Peyer's patch (tissue), 4 donors: Measurements from ENCODE around the gene HRH2. TPM values are rescaled to one million over a fixed set of nuclear protein-coding genes. Genes with fewer than 3 reads are reported as not detected.

Source experiments
- DNase-seq, 3 donors: peaks; one replicate each; pipeline ENCODE4 v3.0.0-alpha.2; 2017 to 2019
- H3K27ac ChIP-seq, 4 donors: fragments of 200-600 bp; sonication (generic); one replicate each; pipeline ENCODE4 v1.5.1; 2016 to 2019
- H3K27me3 ChIP-seq, 2 donors: fragments of 200-600 bp; sonication (generic); one replicate each; pipeline ENCODE4 v1.5.1; 2019
- H3K36me3 ChIP-seq, 3 donors: fragments of 200-600 bp; sonication (generic); one replicate each; pipeline ENCODE4 v1.5.1; 2016 to 2019
- H3K4me1 ChIP-seq, 4 donors: fragments of 200-600 bp; sonication (generic); one replicate each; pipeline ENCODE4 v1.5.1; 2016 to 2019
- H3K4me3 ChIP-seq, 4 donors: fragments of 200-600 bp; sonication (generic); 1 replicate in 3 of 4; 2 replicates in 1 of 4; pipeline ENCODE4 v1.5.1; 2016 to 2019; ENCODE audit warnings: mild to moderate bottlenecking in 1 of 4
- H3K9me3 ChIP-seq, 4 donors: fragments of 200-600 bp; sonication (generic); one replicate each; pipeline ENCODE4 v1.5.1; 2016 to 2019; ENCODE audit warnings: mild to moderate bottlenecking in 1 of 4
- POLR2A ChIP-seq, 2 donors: fragments of 450-650 bp; IDR thresholded peaks; one replicate each; pipeline ENCODE4 v1.5.1; 2017; ENCODE audit warnings: antibody characterized with exemption in 2 of 2, mild to moderate bottlenecking in 2 of 2, moderate library complexity in 2 of 2
- total RNA-seq, 4 donors: library from RNA; depleted of rRNA; stranded (reverse); fragments of >200 nt; gene quantifications; one replicate each; pipeline ENCODE4 v1.1.0, GENCODE V29; 2016
- TF ChIP-seq, protein P1 (sequence below), 6 experiments: fragments of 450-650 bp in 4 of 6; fragments of 200-600 bp in 2 of 6; sonication (generic) in 1 of 6; IDR thresholded peaks; one replicate each; pipeline ENCODE4 v1.5.1; 2017 to 2019; ENCODE audit warnings: antibody characterized with exemption in 6 of 6, mild to moderate bottlenecking in 3 of 6, moderate library complexity in 1 of 6

HRH2 gene
- total RNA-seq, 4 donors from 2014 or later: 0.83 to 8.6 (median 2.2) TPM

DNA sequence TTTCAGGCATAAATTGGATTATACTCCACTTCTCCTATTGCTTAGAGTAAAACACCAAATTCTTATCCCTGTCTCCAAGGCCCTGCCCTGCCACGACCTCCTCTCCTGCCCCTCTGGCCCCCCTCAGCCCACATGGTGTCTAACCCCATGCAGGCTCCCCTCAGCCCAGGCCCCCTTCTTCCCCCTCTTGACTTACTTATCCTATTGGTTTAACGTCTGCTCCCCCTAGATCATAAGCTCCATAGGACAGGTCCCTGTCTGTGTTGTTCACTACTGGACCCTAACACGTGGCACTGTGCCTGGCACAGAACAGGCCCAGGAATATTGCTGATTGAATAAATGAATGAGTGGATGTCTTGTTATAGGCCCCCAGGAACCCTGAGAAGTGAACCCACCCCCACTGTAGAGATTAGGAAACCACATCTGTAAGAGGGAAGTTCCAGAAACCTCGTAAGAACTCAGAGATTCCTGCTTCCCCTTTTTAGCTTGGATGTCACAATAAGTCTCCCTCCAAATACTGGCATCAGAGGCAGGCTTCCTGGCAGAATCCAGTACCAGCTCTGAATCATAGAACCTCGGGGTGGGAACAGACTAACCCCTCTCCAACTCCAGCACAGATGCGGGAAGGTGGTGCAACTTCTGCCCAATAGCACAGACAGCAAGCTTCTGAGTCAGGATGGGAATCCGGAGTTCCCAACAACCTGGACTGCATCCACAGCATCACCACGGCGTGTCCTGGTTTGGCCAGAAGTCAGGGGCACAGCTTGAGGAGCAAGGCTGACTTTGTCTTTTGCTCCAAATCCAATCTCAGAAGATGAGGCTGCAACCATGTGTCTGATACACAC is 31.5 kb downstream of the HRH2 start:
- peak in 1 of 3 donors; percentile 31 for DNase-seq
- H3K4me3 ChIP-seq: no peak overlapping the region
- no peaks in the 10 kb centered on the region for H3K27me3 ChIP-seq
- no peaks in the 10 kb centered on the region for H3K36me3 ChIP-seq
- TF ChIP-seq POLR2A (IDR thresholded peaks at IDR 0.05): no peak
- TF ChIP-seq, protein P1, sequence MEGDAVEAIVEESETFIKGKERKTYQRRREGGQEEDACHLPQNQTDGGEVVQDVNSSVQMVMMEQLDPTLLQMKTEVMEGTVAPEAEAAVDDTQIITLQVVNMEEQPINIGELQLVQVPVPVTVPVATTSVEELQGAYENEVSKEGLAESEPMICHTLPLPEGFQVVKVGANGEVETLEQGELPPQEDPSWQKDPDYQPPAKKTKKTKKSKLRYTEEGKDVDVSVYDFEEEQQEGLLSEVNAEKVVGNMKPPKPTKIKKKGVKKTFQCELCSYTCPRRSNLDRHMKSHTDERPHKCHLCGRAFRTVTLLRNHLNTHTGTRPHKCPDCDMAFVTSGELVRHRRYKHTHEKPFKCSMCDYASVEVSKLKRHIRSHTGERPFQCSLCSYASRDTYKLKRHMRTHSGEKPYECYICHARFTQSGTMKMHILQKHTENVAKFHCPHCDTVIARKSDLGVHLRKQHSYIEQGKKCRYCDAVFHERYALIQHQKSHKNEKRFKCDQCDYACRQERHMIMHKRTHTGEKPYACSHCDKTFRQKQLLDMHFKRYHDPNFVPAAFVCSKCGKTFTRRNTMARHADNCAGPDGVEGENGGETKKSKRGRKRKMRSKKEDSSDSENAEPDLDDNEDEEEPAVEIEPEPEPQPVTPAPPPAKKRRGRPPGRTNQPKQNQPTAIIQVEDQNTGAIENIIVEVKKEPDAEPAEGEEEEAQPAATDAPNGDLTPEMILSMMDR (IDR thresholded peaks at IDR 0.05): no peak
- peak overlapping the region in 2 of 4 donors; percentile 9 to 52 for H3K27ac ChIP-seq
- no peaks in the 10 kb centered on the region for H3K9me3 ChIP-seq
- H3K4me1 ChIP-seq: no peaks in the 10 kb centered on the region

DNA sequence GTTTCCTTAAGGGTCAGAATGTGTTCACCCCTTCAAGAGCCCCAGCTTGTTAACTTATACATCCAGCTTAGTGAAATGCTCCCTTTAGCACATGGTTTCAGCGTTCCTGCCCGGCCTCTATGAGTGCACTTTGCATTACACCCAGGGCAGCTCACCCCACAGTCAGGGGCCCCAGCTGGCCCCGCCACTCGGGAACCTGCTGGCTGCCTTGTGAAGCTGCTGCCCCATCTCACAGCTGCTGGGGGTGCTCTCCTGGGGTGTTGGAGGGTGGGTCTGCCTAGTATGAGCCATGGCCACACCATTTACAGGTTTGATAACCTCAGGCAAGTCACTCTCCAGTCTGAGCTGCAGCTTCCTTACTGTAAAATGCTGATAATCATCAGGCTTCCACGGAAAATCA is 32.2 kb downstream of the HRH2 start:
- Histone ChIP-seq H3K4me1 (no peaks in the 10 kb centered on the region), H3K27ac (peak overlapping the region in 2 of 4 donors; percentile 9 to 52), H3K4me3 (no peak overlapping the region), H3K9me3 (no peaks in the 10 kb centered on the region), H3K36me3 (no peaks in the 10 kb centered on the region), H3K27me3 (no peaks in the 10 kb centered on the region)
- TF ChIP-seq, protein P1 (IDR thresholded peaks at IDR 0.05): no peak
- TF ChIP-seq POLR2A (IDR thresholded peaks at IDR 0.05): no peak
- peak in 1 of 3 donors; percentile 26 for DNase-seq

DNA sequence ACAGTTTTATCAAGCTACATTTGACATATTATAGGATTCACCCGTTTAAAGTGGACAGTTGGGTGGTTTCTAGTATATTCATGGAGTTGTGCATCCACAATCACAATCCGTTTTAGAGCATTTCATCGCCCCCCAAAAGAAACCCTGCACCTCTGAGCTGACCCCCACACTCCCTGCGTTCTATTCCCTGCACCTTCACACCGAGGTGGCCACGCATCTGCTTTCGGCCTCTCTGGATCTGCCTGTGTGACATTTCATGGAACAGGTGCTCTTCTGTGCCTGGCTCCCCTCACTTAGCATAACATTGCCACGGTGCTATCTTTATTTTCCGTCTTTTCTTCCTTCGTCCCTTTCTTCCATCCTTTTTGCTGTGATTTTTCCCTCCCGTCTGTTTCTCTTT is 32.7 kb downstream of the HRH2 start:
- Histone ChIP-seq H3K4me3 (no peak overlapping the region), H3K36me3 (no peaks in the 10 kb centered on the region), H3K27me3 (no peaks in the 10 kb centered on the region), H3K9me3 (no peaks in the 10 kb centered on the region), H3K27ac (no peak overlapping the region), H3K4me1 (no peaks in the 10 kb centered on the region)
- no peak for TF ChIP-seq POLR2A (IDR thresholded peaks at IDR 0.05)
- DNase-seq: no peak

DNA sequence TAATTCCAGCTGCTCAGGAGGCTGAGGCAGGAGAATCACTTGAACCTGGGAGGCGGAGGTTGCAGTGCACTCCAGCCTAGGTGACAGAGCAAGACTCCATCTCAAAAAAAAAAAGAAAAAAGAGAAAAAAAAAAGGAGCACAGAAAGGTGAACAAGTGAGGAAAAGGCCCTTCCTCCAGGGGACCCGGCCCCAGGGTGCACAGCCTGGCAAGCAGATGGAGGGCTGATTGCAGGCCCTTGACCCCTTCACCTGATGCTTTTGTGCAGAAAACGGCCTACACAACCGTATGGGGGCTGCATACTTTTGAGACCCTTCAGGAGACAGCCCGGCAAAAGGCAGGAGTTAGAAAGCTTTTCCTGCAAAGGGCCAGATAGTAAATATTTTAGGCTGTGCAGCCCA is 33.9 kb downstream of the HRH2 start:
- Histone ChIP-seq H3K27ac (no peak overlapping the region), H3K9me3 (no peaks in the 10 kb centered on the region), H3K36me3 (no peaks in the 10 kb centered on the region), H3K4me3 (no peak overlapping the region), H3K4me1 (peaks cover 0 to 4% (median 0%) of the 10 kb centered on the region in 4 donors), H3K27me3 (no peaks in the 10 kb centered on the region)
- TF ChIP-seq, protein P1 (IDR thresholded peaks at IDR 0.05): no peak
- TF ChIP-seq POLR2A (IDR thresholded peaks at IDR 0.05): no peak
- no peak for DNase-seq

DNA sequence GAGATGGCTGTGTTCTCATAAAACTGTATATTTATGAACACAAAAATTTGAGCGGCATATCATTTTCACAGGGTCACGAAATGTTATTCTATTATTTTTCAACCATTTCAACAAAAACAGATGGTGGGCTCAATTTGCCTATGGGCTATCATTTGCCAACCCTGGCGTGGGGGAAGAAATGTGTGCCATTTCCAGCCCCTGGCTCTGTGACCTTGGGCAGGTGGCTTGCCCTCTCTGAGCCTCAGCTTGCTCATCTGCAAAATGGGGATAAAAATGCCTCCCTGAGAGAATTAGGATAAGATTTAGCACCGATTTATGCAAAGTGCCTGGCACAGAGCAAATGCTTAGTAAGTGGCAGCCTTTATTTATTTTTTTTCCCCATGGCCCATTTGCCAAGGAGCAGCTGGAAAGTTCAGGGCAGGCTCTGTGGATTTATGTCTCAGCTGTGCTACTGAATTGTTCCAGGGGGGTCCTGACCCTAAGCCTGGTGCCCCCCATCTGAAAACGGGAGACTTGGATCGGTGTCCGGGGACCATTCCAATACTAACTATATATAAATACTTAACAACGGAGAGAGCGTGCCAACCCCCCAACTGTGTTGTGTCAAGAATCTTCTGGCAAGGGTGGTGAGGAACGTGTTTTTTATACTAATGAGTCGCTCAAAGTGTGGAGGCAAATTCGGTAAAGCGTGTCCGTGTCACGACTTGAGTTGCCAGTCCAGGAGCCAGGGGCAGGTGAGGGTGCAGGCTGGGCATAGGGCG is 34.5 kb downstream of the HRH2 start:
- TF ChIP-seq, protein P1 (IDR thresholded peaks at IDR 0.05): no peak
- TF ChIP-seq POLR2A (IDR thresholded peaks at IDR 0.05): no peak
- DNase-seq: peak in 1 of 3 donors; percentile 13
- H3K27me3 ChIP-seq: no peaks in the 10 kb centered on the region
- H3K9me3 ChIP-seq: no peaks in the 10 kb centered on the region
- peak overlapping the region in 2 of 4 donors; percentile 21 to 23 for H3K27ac ChIP-seq
- H3K36me3 ChIP-seq: no peaks in the 10 kb centered on the region
- no peak overlapping the region for H3K4me3 ChIP-seq
- peaks cover 0 to 4% (median 0%) of the 10 kb centered on the region in 4 donors for H3K4me1 ChIP-seq
